ENCODE results near the gene RENBP.

RENBP gene

DNA sequence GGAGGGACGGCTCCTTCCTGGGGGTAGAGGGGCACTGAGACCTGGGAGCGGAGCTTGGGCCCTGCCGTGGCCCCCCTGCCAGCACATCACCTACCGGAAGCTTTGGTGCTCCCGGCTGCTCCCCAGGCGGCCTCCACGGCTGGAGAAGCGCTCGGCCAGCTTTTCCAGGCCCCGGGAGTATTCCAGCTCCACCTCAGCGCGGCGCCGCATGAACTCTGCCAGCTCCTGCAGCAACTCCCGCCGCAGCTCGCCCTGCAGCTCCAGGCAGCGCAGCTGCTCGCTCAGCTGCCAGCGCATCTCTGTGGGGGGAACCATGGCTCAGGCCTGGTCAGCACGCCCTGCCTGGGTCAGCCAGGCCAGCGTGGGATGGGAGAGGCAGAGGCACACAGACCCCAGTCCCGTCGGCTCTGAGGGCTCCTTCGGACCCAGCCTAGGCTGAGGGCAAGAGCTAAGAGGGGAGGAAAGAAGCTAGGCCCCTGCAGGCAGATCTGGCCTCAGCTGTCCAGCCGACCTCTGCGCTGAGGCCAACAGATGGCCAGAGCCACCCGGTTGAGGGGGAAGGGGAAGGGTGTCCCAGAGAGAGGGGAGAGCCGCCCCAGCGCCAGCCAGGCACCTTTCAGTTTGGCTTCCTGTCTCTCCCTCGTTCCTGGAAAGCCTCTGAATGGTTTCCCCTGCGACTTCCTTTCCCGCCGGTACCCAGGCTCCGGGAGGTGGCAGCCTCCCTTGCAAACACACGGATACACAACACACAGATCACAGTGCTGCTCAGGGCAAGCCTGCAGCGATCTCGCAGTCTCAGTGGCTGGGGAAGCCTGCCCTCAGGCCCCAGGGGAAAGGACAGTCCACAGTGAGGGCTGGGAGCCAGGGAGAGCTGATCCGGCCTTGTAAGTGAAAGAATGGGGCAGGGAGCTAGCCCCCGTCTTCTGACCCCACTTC lies 22.7 kb downstream of the RENBP start:
- TF ChIP-seq CTCF (IDR thresholded peaks at IDR 0.05; ENCODE audit: low read depth, low read length), result peak; percentile 1; the same call in 1 of the 2 replicates
- peak overlapping the region; percentile 46 for H3K4me3 ChIP-seq (ENCODE audit: low read depth, low read length)
- peak overlapping the region; percentile 92 for H3K27ac ChIP-seq
- H3K27me3 ChIP-seq (ENCODE audit: insufficient read depth, low read depth, severe bottlenecking), result peaks cover 15% of the 10 kb centered on the region
- peaks cover 8% of the 10 kb centered on the region for H3K36me3 ChIP-seq
- no peaks in the 10 kb centered on the region for H3K9me3 ChIP-seq (ENCODE audit: severe bottlenecking)
- DNase-seq, result peak; percentile 85

- peak overlapping the region; percentile 46 for H3K4me3 ChIP-seq (ENCODE audit: low read depth, low read length)
Observed at GRCh38 chrX:153921070-153921469, 23.4 kb downstream of the RENBP start.

GRCh38 chrX:153920546-153920945 lies 23.9 kb downstream of the RENBP start:
- Histone ChIP-seq H3K4me3 (ENCODE audit: low read depth, low read length) (no peak overlapping the region), H3K9me3 (ENCODE audit: severe bottlenecking) (no peaks in the 10 kb centered on the region), H3K27me3 (ENCODE audit: insufficient read depth, low read depth, severe bottlenecking) (peaks cover 26% of the 10 kb centered on the region), H3K27ac (no peak overlapping the region; the same call in 1 of the 2 replicates), H3K36me3 (peaks cover 8% of the 10 kb centered on the region)
- DNase-seq, result no peak
- TF ChIP-seq CTCF (IDR thresholded peaks at IDR 0.05; ENCODE audit: low read depth, low read length), result no peak

More at GRCh38 chrX:153921070-153921469, 23.4 kb downstream of the RENBP start:
- no peaks in the 10 kb centered on the region for H3K9me3 ChIP-seq (ENCODE audit: severe bottlenecking)
- peak; percentile 37 for DNase-seq
- H3K27me3 ChIP-seq (ENCODE audit: insufficient read depth, low read depth, severe bottlenecking), result peaks cover 21% of the 10 kb centered on the region
- H3K27ac ChIP-seq, result peak overlapping the region; percentile 92
- TF ChIP-seq CTCF (IDR thresholded peaks at IDR 0.05; ENCODE audit: low read depth, low read length), result no peak
- H3K36me3 ChIP-seq, result peaks cover 8% of the 10 kb centered on the region

DNA sequence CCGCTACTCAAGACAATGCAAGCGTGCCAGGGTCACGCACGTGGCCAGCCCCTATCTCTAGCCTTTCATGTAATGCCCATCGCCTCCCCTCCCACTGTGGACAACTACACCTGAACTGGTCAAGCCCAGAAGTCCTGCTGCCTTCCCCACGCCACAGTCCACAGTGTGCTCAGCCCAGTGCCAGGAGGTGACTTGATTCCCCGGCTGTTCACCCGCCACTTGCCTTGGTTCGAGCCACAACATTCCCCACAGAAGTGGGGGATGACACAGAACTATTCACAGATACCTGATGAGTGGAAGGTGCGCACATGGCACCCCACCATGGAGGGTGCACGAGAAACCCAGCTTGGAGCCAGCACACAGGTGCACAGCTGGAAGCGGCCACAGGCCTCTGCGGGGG lies 25.2 kb downstream of the RENBP start:
- Histone ChIP-seq H3K9me3 (ENCODE audit: severe bottlenecking) (no peaks in the 10 kb centered on the region), H3K27ac (no peak overlapping the region), H3K36me3 (peaks cover 8% of the 10 kb centered on the region), H3K4me3 (ENCODE audit: low read depth, low read length) (no peak overlapping the region), H3K27me3 (ENCODE audit: insufficient read depth, low read depth, severe bottlenecking) (peaks cover 33% of the 10 kb centered on the region)
- TF ChIP-seq CTCF (IDR thresholded peaks at IDR 0.05; ENCODE audit: low read depth, low read length), result no peak
- no peak for DNase-seq

DNA sequence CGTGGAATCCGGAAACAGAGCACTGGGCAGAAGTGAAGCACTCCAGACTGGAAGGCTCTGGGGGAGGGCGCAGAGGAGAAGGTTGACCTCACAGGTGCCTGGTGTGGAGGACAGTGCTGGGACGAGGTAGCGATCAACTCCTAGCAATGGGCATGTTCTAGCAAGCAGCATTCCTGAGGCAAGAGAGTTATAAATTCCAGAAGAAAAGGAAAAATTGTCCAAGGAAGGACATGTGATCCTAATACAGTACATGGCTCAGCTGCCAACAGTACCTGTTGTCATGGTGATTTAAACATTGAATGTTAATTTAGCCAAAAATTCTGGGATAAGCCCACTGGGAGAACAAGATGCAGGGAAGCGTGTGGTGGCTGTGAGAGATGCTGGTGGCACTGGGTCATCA lies 26.6 kb downstream of the RENBP start:
- Histone ChIP-seq H3K4me3 (ENCODE audit: low read depth, low read length) (no peak overlapping the region), H3K36me3 (peaks cover 8% of the 10 kb centered on the region), H3K27ac (no peak overlapping the region), H3K9me3 (ENCODE audit: severe bottlenecking) (no peaks in the 10 kb centered on the region), H3K27me3 (ENCODE audit: insufficient read depth, low read depth, severe bottlenecking) (peaks cover 33% of the 10 kb centered on the region)
- no peak for DNase-seq
- no peak for TF ChIP-seq CTCF (IDR thresholded peaks at IDR 0.05; ENCODE audit: low read depth, low read length)
